Measurements from ENCODE around the gene POMT2. TPM values are rescaled to one million over a fixed set of nuclear protein-coding genes. Genes with fewer than 3 reads are reported as not detected.

POMT2 gene
- total and polyA plus RNA-seq, 2 donors (not counting 1 experiment from before 2014, with no cell fraction given): 9.6 to 11.0 TPM

GRCh38 chr14:77290705-77291104 is 30.0 kb downstream of the POMT2 start:
- Histone ChIP-seq H3K4me3 (replicated peaks in 1 of 4; ENCODE audit: control extremely low read depth in 1 of 4, insufficient read depth in 1 of 4, low read depth in 3 of 4, low read length in 4 of 4) (no peak overlapping the region), H3K4me2 (ENCODE audit: extremely low read depth, insufficient read depth, low read length) (no peak overlapping the region), H3K36me3 (ENCODE audit: control insufficient read depth, insufficient read depth, low read length) (no peaks in the 10 kb centered on the region), H3K9me3 (ENCODE audit: control insufficient read depth, insufficient read depth, low read depth, low read length) (no peaks in the 10 kb centered on the region), H4K20me1 (ENCODE audit: control insufficient read depth, extremely low read depth, insufficient read depth, low read length) (no peaks in the 10 kb centered on the region), H3K4me1 (ENCODE audit: control insufficient read depth, extremely low read depth, insufficient read depth, low read length) (no peaks in the 10 kb centered on the region), H3K27ac (ENCODE audit: insufficient read depth, low read length) (no peak overlapping the region), H3K79me2 (ENCODE audit: control insufficient read depth, insufficient read depth, low read length) (no peaks in the 10 kb centered on the region), H3K9ac (ENCODE audit: insufficient read depth, low read length) (no peak overlapping the region), H2AFZ (ENCODE audit: low read length) (no peak overlapping the region), H3K27me3 (ENCODE audit: control insufficient read depth, insufficient read depth, low read length) (no peaks in the 10 kb centered on the region)
- TF ChIP-seq EZH2 (IDR thresholded peaks at IDR 0.05; ENCODE audit: low read length, missing control alignments): no peak
- no peak for TF ChIP-seq CTCF (conservative IDR thresholded peaks at IDR 0.05 in 1 of 2, IDR thresholded peaks at IDR 0.05 in 1 of 2; ENCODE audit: low read depth in 1 of 2, low read length in 2 of 2)
- DNase-seq (ENCODE audit: low read depth in 2 of 2): peak in 1 of 2 donors; percentile 63

GRCh38 chr14:77286576-77286975 is 34.1 kb downstream of the POMT2 start:
- no peak for TF ChIP-seq EZH2 (IDR thresholded peaks at IDR 0.05; ENCODE audit: low read length, missing control alignments)
- TF ChIP-seq CTCF (conservative IDR thresholded peaks at IDR 0.05 in 1 of 2, IDR thresholded peaks at IDR 0.05 in 1 of 2; ENCODE audit: low read depth in 1 of 2, low read length in 2 of 2): no peak
- H3K9me3 ChIP-seq (ENCODE audit: control insufficient read depth, insufficient read depth, low read depth, low read length): no peaks in the 10 kb centered on the region

GRCh38 chr14:77284466-77284865 is 36.2 kb downstream of the POMT2 start:
- H3K36me3 ChIP-seq (ENCODE audit: control insufficient read depth, insufficient read depth, low read length): peaks cover 4% of the 10 kb centered on the region
- H2AFZ ChIP-seq (ENCODE audit: low read length): no peak overlapping the region
- no peak overlapping the region for H3K4me2 ChIP-seq (ENCODE audit: extremely low read depth, insufficient read depth, low read length)
- H4K20me1 ChIP-seq (ENCODE audit: control insufficient read depth, extremely low read depth, insufficient read depth, low read length): no peaks in the 10 kb centered on the region
- no peak for TF ChIP-seq CTCF (conservative IDR thresholded peaks at IDR 0.05 in 1 of 2, IDR thresholded peaks at IDR 0.05 in 1 of 2; ENCODE audit: low read depth in 1 of 2, low read length in 2 of 2)
- TF ChIP-seq EZH2 (IDR thresholded peaks at IDR 0.05; ENCODE audit: low read length, missing control alignments): no peak
- H3K27me3 ChIP-seq (ENCODE audit: control insufficient read depth, insufficient read depth, low read length): no peaks in the 10 kb centered on the region
- H3K4me3 ChIP-seq (replicated peaks in 1 of 4; ENCODE audit: control extremely low read depth in 1 of 4, insufficient read depth in 1 of 4, low read depth in 3 of 4, low read length in 4 of 4): no peak overlapping the region
- H3K27ac ChIP-seq (ENCODE audit: insufficient read depth, low read length): no peak overlapping the region
- H3K79me2 ChIP-seq (ENCODE audit: control insufficient read depth, insufficient read depth, low read length): no peaks in the 10 kb centered on the region
- no peaks in the 10 kb centered on the region for H3K4me1 ChIP-seq (ENCODE audit: control insufficient read depth, extremely low read depth, insufficient read depth, low read length)
- H3K9me3 ChIP-seq (ENCODE audit: control insufficient read depth, insufficient read depth, low read depth, low read length): no peaks in the 10 kb centered on the region
- no peak for DNase-seq (ENCODE audit: low read depth in 2 of 2)
- H3K9ac ChIP-seq (ENCODE audit: insufficient read depth, low read length): no peak overlapping the region

More at GRCh38 chr14:77286576-77286975, 34.1 kb downstream of the POMT2 start:
- no peaks in the 10 kb centered on the region for H3K79me2 ChIP-seq (ENCODE audit: control insufficient read depth, insufficient read depth, low read length)
- no peaks in the 10 kb centered on the region for H3K36me3 ChIP-seq (ENCODE audit: control insufficient read depth, insufficient read depth, low read length)
- H3K4me2 ChIP-seq (ENCODE audit: extremely low read depth, insufficient read depth, low read length): no peak overlapping the region
- no peaks in the 10 kb centered on the region for H3K27me3 ChIP-seq (ENCODE audit: control insufficient read depth, insufficient read depth, low read length)
- no peaks in the 10 kb centered on the region for H3K4me1 ChIP-seq (ENCODE audit: control insufficient read depth, extremely low read depth, insufficient read depth, low read length)
- H3K9ac ChIP-seq (ENCODE audit: insufficient read depth, low read length): no peak overlapping the region
- no peaks in the 10 kb centered on the region for H4K20me1 ChIP-seq (ENCODE audit: control insufficient read depth, extremely low read depth, insufficient read depth, low read length)
- H2AFZ ChIP-seq (ENCODE audit: low read length): no peak overlapping the region
- no peak overlapping the region for H3K4me3 ChIP-seq (replicated peaks in 1 of 4; ENCODE audit: control extremely low read depth in 1 of 4, insufficient read depth in 1 of 4, low read depth in 3 of 4, low read length in 4 of 4)
- DNase-seq (ENCODE audit: low read depth in 2 of 2): no peak
- no peak overlapping the region for H3K27ac ChIP-seq (ENCODE audit: insufficient read depth, low read length)
